ENCODE data around the gene GAREM2.

DNA sequence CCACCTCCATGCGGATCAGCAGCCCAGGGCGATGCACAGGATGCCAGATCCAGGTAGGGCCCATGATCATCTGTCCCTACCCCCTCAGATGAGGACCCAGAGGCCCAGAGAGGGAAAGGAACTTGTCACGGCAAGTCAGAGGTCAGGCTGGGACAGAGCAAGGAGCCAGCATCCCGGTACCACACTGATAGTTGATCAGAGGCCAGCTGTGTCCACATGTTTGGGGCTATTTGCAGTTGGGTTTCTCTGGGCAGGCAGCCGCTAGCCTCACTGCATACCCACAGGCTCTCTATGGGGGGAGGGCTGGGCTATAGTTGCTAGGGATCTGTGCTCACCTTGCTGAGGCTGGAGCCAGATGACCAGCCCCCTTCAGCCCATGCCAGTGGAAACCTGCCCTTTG lies 9.6 kb downstream of the GAREM2 start:
- TF ChIP-seq, protein P1, sequence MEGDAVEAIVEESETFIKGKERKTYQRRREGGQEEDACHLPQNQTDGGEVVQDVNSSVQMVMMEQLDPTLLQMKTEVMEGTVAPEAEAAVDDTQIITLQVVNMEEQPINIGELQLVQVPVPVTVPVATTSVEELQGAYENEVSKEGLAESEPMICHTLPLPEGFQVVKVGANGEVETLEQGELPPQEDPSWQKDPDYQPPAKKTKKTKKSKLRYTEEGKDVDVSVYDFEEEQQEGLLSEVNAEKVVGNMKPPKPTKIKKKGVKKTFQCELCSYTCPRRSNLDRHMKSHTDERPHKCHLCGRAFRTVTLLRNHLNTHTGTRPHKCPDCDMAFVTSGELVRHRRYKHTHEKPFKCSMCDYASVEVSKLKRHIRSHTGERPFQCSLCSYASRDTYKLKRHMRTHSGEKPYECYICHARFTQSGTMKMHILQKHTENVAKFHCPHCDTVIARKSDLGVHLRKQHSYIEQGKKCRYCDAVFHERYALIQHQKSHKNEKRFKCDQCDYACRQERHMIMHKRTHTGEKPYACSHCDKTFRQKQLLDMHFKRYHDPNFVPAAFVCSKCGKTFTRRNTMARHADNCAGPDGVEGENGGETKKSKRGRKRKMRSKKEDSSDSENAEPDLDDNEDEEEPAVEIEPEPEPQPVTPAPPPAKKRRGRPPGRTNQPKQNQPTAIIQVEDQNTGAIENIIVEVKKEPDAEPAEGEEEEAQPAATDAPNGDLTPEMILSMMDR (IDR thresholded peaks at IDR 0.05; ENCODE audit: insufficient read depth, low read length): no peak
- no peak for TF ChIP-seq REST (IDR thresholded peaks at IDR 0.05; ENCODE audit: insufficient replicate concordance, low read depth)
- TF ChIP-seq POLR2AphosphoS5 (IDR thresholded peaks at IDR 0.05; ENCODE audit: low read depth): no peak
- no peak for TF ChIP-seq GABPA (IDR thresholded peaks at IDR 0.05; ENCODE audit: low read depth)
- no peak for TF ChIP-seq SPI1 (IDR thresholded peaks at IDR 0.05; ENCODE audit: borderline replicate concordance, low read depth)
